SK-N-MC (cell line): Measurements from ENCODE around the gene SIPA1L3.

Experiments
- EZH2 ChIP-seq: fragments of 200-600 bp; sonication (generic); IDR thresholded peaks from one replicate; pipeline ENCODE4 v1.6.1; 2017; ENCODE audit warnings: antibody characterized with exemption
- POLR2AphosphoS5 ChIP-seq: IDR thresholded peaks from 2 replicates; pipeline ENCODE4 v1.6.1; 2012; ENCODE audit warnings: mild to moderate bottlenecking, low read depth, low read length, borderline replicate concordance

- TF ChIP-seq POLR2AphosphoS5 (no peak), EZH2 (no peak)
Measured at GRCh38 chr19:37975071-37975470, 68.1 kb downstream of the SIPA1L3 start.
